Measurements from ENCODE around the gene IL17C. TPM values are rescaled to one million over a fixed set of nuclear protein-coding genes. Genes with fewer than 3 reads are reported as not detected.

Gene IL17C
- total RNA-seq, 1 donor from 2014 or later, result 0.29 TPM

DNA sequence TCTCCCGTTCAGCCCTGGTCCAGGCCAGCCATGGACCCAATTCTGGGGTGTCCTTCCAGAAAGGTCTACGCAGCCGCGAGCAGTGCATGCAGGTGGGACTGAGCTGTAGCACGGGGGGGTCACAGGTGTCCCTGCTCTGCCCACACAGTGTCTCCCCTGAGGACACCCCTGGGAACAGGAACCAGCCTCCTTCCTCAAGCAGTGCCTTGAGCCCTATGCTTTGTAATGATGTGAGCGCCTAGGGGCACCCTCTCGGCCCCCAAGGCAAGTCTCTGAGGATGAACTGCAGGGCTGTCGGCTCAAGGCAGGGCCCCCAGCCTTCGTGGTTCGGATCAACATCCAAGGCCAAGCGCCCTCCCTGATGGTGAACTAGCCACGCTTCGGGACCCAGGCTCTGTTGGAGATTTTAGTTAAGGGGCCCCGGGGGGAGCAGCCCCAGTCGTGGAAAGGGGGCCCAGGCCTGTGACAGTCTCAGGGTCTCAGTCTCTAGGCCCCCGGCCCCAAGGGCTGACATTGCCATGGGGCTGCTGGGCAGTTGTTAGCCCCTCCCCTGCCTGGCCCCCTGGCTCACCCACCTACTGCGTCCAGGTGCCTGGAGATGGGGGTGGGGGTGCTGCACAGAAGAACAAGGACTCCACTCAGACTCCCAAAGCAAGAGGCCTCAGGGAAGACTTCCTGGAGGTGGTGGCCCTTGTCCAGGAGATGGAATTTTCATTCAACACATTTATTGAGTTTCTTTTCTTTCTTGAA, 2.3 kb downstream of the IL17C start:
- TF ChIP-seq, protein P1, sequence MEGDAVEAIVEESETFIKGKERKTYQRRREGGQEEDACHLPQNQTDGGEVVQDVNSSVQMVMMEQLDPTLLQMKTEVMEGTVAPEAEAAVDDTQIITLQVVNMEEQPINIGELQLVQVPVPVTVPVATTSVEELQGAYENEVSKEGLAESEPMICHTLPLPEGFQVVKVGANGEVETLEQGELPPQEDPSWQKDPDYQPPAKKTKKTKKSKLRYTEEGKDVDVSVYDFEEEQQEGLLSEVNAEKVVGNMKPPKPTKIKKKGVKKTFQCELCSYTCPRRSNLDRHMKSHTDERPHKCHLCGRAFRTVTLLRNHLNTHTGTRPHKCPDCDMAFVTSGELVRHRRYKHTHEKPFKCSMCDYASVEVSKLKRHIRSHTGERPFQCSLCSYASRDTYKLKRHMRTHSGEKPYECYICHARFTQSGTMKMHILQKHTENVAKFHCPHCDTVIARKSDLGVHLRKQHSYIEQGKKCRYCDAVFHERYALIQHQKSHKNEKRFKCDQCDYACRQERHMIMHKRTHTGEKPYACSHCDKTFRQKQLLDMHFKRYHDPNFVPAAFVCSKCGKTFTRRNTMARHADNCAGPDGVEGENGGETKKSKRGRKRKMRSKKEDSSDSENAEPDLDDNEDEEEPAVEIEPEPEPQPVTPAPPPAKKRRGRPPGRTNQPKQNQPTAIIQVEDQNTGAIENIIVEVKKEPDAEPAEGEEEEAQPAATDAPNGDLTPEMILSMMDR (IDR thresholded peaks at IDR 0.05; ENCODE audit: insufficient read depth, low read length, poor library complexity, severe bottlenecking), result no peak
- peaks cover 34% of the 10 kb centered on the region for H3K27me3 ChIP-seq (ENCODE audit: control insufficient read depth, insufficient read depth, low read length)

DNA sequence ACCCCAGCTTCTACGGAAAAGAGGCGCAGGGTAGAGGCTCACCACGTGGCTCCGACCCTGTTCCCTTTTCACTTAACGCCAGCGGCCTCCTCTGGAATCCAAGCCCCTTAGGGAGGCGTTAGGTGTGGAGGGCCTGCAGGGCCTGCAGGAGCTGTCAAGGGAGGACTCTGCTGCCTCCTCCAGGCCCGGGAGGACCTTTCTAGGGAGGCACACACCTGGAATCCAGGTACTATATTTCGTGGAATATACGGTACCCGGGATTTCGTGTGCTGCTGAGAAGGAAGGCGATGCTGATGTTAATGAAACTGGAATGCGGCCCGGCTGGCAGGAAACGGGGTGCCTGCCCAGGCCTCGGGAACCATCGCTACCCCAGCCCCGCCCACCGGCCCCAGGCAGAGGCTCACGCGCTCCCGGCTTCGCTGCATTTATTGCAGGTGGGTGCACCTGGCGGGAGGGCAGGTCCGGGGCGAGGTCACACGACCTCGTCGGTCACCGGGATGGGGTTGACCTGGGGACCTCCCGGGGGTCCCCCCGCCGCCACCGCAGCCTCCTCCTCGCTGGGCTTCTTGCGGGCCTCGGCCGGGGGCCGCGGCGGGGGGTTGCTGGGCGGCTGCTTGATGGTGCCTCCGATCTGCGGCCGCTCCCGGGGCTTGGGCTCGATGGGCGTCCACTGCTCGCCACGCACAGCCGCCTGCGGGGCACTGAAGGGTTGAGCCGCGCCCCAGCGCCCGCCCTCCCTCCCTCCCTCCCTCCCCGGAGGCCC, 4.7 kb downstream of the IL17C start:
- no peak overlapping the region for H3K4me3 ChIP-seq (ENCODE audit: low read depth, low read length)
- H3K27me3 ChIP-seq (ENCODE audit: control insufficient read depth, insufficient read depth, low read length), result peaks cover 31% of the 10 kb centered on the region
- no peak for DNase-seq (ENCODE audit: low read depth)
- TF ChIP-seq, protein P1 (IDR thresholded peaks at IDR 0.05; ENCODE audit: insufficient read depth, low read length, poor library complexity, severe bottlenecking), result no peak
- H3K36me3 ChIP-seq (ENCODE audit: control insufficient read depth, insufficient read depth, low read length), result no peaks in the 10 kb centered on the region

More for the DNA sequence above, 2.3 kb downstream of the IL17C start:
- no peak overlapping the region for H3K4me3 ChIP-seq (ENCODE audit: low read depth, low read length)
- no peaks in the 10 kb centered on the region for H3K36me3 ChIP-seq (ENCODE audit: control insufficient read depth, insufficient read depth, low read length)
- DNase-seq (ENCODE audit: low read depth), result no peak

DNA sequence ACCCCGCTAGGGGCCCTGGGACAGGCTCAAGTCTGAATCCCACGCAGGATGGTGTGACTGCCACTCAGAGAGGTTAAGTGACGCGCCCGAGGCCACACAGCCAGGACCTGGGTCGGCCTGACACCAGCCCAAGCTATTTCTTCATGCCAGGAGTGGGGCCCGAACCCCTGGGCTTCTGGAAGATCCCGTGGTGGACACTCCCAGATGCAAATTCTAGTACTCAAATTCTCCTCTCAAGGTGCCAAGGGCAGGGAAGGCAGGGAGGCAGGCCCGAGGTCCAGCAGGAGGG, 5.2 kb downstream of the IL17C start:
- TF ChIP-seq, protein P1 (IDR thresholded peaks at IDR 0.05; ENCODE audit: insufficient read depth, low read length, poor library complexity, severe bottlenecking), result no peak
- H3K27me3 ChIP-seq (ENCODE audit: control insufficient read depth, insufficient read depth, low read length), result peaks cover 25% of the 10 kb centered on the region
- no peaks in the 10 kb centered on the region for H3K36me3 ChIP-seq (ENCODE audit: control insufficient read depth, insufficient read depth, low read length)
- no peak overlapping the region for H3K4me3 ChIP-seq (ENCODE audit: low read depth, low read length)
- no peak for DNase-seq (ENCODE audit: low read depth)

DNA sequence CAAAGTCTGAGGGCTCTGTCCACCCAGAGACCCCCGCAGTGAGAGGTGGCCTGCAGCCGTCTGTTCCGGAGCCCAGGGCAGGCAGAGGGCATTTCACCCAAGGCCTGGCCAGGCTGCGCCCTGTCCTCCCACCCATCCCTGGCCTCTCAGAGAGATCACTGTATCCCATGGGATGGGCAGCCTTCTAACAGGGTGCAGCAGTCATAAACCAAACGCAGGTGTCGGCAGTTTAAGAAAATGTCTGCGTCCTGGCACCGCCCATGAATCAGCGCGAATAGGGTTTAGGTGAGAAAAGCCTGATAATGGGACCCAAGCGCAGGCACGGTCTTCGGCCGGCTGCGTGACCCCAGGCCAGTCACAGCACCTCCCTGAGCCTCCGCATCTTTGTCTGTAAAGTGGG, 7.1 kb downstream of the IL17C start:
- TF ChIP-seq, protein P1 (IDR thresholded peaks at IDR 0.05; ENCODE audit: insufficient read depth, low read length, poor library complexity, severe bottlenecking), result no peak
- H3K36me3 ChIP-seq (ENCODE audit: control insufficient read depth, insufficient read depth, low read length), result no peaks in the 10 kb centered on the region
- DNase-seq (ENCODE audit: low read depth), result no peak

DNA sequence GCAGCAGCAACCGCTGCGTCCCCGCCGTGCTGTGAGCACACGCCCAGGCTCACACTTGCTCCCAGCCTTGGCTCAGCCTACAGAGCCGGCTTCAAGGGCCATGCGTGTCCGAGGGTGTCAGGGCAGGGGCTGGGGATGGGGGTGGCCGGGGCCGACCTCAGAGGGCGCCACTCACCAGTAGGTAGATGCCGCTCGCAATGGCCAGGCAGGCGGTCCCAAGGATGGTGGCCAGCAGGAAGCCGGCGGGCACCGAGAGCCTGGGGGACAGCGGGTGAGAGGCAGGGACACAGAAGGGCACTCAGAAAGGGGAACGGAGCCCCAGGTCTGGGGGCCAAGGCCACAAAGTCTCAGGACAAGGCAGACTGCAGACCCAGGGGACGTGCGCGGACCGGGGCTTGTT, 7.6 kb downstream of the IL17C start:
- Histone ChIP-seq H3K36me3 (ENCODE audit: control insufficient read depth, insufficient read depth, low read length) (no peaks in the 10 kb centered on the region), H3K4me3 (ENCODE audit: low read depth, low read length) (no peak overlapping the region), H3K27me3 (ENCODE audit: control insufficient read depth, insufficient read depth, low read length) (peaks cover 2% of the 10 kb centered on the region)
- TF ChIP-seq, protein P1 (IDR thresholded peaks at IDR 0.05; ENCODE audit: insufficient read depth, low read length, poor library complexity, severe bottlenecking), result no peak
- no peak for DNase-seq (ENCODE audit: low read depth)

More for the DNA sequence above, 7.1 kb downstream of the IL17C start:
- H3K4me3 ChIP-seq (ENCODE audit: low read depth, low read length), result no peak overlapping the region
- peaks cover 7% of the 10 kb centered on the region for H3K27me3 ChIP-seq (ENCODE audit: control insufficient read depth, insufficient read depth, low read length)

Data from kidney epithelial cell (primary cell).